ENCODE measurements around the gene CD96.
"Not testable (repeated sequence)": the region's sequence is repeated elsewhere in the genome, so short reads cannot be mapped to it uniquely, and the experiment has no call there.

CD96 gene

DNA sequence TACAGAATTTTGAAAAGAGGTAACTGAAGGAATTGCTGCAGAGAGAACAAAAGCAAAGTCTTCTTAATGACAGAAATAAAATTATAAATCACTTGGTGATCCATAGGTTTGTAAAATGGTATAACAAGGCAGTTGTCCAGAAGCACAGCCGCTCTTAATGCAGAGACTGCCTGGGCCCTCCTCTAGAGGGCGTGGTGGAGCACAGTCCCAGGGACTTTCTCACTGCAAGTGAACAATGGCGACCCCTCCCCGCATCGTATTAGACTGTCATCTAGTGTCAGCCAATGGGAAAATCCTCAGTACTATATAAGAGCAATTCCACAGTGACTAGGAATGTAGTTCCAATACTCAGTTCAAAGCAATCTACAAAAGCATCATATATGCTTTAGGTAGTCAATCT is 79.5 kb downstream of the CD96 start:
- DNase-seq (ENCODE audit: low read depth in 3 of 3) = no peak

DNA sequence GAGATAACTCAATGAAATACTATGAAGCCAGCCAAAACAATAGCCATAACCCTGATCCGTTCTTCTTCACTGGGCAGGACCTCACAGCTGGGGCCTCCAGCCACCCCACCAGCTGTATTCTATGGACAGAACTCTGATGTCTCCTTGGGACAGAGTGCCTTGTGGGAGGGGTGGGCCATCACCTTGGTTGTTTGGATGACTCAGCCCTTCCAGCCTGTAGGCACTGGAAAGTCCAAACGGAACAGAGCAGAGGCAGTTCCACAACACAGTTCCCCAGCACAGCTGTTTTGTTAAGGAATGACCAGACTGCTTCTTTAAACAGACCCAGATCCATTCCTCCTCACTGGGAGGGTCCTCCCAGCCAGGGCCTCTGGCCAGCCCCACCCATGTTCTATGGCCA is 85.1 kb downstream of the CD96 start:
- no peak for DNase-seq (ENCODE audit: low read depth in 3 of 3)

DNA sequence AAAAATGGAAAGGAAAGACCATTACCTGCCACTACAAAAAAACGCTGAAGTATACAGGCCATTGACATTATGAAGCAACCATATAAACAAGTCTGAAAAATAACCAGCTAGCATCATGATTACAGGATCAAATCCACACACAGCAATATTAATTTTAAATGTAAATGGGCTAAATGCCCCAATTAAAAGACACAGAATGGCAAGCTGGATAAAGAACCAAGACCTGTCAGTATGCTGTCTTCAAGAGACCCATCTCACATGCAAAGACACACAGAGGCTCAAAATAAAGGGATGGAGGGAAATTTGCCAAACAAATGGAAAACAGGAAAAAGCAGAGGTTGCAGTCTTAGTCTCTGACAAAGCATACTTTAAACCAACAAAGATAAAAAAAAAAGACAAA is 87.0 kb downstream of the CD96 start:
- DNase-seq (ENCODE audit: low read depth in 3 of 3) = not testable (repeated sequence)

DNA sequence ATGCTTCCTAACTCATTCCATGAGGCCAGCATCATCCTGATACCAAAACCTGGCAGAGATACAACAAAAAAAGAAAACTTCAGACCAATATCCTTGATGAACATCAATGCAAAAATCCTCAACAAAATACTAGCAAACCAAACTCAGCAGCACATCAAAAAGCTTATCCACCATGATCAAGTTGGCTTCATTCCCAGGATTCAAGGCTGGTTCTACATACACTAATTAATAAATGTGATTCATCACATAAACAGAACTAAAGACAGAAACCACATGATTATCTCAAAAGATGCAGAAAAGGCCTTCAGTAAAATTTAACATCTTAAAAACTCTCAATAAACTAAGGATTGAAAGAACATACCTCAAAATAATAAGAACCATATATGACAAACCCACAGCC is 88.6 kb downstream of the CD96 start:
- not testable (repeated sequence) for DNase-seq (ENCODE audit: low read depth in 3 of 3)

DNA sequence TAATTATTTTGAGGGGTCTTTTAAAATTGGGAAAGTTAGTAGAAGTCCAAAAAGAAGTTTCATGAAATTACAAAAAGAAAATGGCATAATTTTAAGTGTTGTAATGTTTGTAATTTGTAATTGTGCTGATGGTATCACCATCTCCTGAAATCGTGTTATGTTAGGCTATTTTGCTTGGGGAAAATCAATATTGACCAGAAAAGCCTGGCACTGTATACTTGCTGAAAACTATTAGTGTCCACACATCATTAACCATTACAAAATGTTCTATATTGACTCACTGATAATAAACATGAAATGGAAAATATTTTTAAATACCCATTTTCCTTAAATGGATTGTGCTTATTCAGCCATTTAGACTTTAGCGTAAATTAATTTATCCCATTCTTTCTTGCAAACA is 93.4 kb downstream of the CD96 start:
- DNase-seq (ENCODE audit: low read depth in 3 of 3) = no peak

DNA sequence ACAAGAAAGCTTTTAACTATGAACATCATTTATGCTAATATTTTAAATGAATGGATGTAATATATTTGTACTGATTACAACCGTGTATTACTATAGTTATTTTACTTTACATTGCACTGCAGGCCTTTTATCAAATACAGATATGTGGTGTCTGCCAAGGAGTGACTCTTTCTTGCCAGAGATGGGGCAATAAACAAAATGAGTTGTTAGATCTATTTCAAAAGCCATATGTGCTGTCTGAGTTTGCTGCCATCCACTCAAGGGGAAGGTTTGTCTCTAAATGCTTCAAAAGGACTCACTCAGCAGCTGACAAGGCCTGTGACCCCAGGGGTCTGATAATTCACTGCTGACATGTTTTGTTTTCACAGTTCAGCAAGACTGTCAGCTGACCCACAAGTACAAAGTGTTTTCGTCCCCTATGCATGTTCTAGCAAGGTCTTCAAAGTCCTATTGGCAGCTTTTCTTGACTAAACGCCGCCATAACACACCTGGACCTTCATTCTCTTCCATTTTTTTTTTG is 94.4 kb downstream of the CD96 start:
- DNase-seq (ENCODE audit: low read depth in 3 of 3) = no peak

DNA sequence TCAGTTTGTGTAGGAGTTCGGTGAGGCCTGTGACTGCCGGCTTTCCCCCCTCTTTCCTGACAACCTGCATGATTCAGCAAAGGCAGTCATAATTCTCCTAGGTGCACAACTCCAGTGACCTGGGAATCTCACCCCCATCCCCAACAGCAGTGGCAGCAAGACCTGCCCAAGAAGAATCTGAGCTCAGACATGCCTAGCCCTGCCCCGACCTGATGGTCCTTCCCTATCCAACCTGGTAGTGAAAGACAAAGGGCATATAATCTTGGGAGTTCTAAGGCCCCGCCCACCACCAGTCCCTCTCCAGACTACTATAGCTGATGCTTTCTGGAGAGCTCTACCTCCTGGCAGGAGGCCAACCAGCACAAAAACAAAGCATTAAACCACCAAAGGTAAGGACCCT is 97.3 kb downstream of the CD96 start:
- no peak for DNase-seq (ENCODE audit: low read depth in 3 of 3)

DNA sequence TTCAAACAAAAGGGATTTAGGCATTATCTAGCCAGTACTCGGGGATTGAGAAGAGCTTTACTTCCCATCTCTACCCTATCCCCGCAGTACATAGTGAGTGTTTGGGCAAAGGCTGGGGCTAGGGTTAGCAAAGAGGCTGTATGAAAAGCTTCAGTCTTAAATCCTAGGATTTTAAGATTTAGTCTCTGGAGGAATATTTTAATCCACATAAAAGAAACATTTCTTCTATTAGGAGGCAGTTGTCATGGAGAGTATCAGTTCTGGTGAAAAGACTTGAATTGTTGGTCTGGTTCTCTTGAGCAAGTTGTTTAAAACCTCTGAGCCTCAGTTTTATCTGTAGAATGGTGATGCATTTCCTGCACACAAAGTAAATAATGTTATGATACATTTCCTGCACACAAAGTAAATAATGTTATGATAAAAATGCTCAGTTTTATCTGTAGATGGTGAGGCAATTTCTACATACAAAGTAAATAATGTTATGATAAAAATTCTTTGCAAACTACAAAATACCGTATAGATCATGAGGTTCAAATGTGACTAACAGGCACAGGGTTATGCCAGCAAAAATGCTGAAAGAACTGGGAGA is 107.1 kb downstream of the CD96 start:
- no peak for DNase-seq (ENCODE audit: low read depth in 3 of 3)

DNA sequence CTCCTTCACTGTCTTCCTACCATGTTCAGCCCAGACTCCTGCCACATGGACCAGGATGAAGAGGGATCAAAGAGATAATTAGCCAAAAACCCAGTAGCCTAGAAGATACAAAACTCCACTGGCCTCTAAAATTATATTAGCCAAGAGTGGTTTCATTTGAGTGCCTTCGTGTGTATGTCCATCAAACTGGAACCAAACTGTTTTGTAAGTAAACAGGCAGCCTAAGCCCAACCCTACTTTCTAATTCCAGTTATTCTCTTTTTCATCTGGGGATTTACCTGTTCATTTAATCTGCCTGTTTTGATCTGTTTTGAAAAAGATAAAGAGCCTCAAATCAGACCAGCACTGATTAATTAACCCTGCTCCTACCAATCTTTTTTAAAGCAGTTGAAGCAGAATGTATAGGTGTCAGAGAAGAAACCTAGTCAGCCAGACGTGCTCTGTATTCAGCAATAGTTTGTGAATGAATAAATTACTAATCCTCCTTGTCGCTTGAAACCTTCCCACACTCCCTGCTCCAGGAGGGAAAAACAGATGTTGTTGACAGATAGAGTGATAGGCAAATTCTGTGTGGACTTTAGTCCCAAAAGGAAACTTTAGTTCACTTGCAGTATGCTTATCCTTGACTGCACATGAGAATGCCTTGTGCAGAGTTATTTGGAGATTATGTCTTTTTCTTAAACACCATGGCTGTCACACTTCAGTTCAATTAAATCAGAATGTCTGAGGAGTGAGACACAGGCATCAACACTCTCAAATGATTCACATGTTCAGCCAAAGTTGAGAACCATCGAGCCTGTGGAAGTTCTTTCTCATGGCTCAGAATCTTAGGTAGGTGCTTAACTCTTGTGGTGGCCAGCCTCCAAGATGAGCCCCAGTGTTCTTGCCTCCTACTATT is 108.6 kb downstream of the CD96 start:
- DNase-seq (ENCODE audit: low read depth in 3 of 3) = no peak

DNA sequence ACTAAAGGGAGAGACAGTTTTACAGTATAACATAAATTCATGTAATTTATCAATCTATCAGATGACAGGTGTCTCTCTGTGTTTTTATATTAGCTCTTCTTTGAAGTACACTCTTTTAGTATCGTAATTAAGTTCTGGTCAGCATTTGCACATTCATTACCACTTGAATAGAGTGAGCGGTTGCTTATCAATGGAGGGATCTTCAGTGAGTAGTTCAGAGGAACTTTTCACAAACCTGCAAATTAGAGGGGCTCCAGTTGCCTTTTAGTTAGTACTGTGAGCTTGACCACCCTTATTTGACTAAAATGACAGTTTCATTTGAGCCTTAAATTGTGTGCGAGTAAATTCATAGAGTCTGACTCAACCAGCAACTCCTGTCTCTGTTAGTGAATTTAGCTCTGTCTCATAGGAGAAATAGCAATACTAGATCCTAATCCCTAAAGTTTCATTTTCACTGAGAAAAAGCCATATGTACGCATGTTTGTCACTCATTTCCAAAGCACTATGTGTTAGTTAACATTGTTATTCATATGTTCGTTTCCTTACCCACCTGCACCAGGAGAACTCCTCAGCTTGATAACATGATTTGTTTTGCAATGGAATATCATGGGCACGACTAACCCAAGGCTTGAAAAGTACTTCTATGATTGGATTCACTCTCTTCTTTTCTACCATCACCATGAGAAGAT is 110.6 kb downstream of the CD96 start:
- no peak for DNase-seq (ENCODE audit: low read depth in 3 of 3)

DNA sequence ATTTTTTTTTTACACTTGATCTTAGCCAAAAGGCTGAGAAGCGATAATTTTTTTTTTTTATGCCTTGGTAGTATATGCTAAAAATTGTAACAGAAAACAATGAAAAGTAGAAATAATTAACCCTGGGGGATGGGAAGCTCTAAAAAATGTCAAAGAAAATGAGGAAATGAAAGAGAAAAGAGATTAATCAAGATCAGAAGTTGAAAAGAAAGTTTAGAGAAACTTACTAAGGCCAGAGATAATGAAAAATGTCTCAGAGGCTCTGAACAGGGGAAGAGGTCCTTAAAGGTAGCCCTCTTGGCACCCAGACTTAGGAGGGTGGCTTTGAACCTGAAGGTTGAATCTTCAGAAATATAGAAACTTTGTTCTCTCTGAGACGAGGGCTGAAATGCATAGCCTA is 111.8 kb downstream of the CD96 start:
- no peak for DNase-seq (ENCODE audit: low read depth in 3 of 3)

DNA sequence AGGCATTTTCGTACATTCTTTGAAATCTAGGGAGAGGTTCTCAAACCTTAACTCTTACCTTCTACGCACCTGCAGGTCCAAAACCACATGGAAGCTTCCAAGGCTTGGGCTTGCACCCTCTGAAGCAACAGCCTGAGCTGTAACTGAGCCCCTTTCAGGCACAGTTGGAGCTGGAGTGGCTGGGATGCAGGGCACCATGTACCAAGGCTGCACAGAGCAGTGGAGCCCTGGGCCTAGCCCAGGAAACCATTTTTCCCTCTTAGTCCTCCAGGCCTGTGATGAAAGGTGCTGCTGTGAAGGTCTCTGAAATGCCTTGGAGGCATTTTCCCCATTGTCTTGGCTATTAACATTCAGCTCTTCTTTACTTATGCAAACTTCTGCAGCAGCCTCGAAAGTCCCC is 120.0 kb downstream of the CD96 start:
- no peak for DNase-seq (ENCODE audit: low read depth in 3 of 3)

DNA sequence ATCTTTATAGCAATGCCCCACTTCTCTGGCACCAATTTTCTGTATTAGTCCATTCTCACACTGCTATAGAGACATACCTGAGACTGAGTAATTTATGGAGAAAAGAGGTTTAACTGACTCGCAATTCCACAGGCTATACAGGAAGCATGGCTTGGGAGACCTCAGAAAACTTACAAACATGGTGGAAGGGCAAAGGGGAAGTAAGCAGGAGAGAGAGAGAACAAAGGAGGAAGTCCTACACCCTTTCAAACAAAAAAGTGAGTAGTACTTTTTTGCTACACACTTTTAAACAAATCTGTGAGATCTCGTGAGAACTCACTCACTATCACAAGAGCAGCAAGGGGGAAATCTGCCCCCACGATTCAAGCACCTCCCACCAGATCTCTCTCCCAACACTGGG is 120.9 kb downstream of the CD96 start:
- no peak for DNase-seq (ENCODE audit: low read depth in 3 of 3)

DNA sequence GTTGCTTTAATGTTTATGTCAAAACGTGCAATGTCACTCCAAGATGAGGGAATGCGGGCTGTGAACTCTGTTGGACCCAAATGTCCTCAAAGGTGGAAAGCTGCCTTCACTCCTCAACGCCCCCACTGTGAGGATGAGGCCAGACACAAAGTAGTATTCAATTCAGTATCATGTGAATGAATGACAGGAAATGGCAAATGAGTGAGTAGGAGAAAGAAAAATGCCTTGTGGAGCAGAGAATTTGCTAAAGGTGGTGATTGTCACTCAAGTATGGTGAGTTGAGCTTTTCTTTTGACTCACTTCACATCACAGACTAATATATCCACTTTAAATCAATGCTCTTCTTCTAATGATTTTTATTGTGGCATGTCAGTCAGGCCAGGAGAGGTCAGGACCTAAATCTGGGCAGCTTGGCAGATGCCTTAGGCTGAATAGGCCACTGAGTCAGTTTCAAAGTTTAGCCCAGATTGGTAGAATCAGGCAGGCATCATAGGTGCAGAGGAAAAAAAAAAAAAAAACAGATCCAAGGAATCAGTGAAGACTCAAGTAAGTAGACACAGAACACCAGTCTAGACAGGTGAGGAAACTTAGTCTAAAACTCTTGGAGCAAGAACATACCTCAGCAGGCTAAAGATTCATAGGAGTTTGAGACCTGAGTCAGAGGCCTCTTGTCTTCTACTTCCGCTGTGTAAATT is 124.2 kb downstream of the CD96 start:
- DNase-seq (ENCODE audit: low read depth in 3 of 3) = no peak

DNA sequence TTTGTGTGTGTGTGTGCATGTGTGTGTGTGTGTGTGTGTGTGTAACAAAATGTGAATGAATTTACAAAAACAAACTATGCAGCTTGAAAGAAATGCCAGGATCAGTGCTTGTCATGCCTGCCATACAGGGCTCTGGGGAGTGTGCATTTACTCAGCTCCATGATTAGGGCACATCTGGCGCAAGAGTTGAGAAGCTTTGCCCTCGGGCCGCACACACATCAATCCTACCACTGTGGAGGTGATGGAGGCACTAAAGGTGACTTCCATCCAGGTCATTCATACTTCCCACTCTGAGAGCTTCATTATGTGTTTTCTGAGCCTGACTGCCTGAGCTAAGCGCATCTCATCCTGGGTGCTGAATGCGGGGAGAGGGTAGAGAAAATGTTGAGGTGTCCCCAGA is 125.2 kb downstream of the CD96 start:
- DNase-seq (ENCODE audit: low read depth in 3 of 3) = no peak

DNA sequence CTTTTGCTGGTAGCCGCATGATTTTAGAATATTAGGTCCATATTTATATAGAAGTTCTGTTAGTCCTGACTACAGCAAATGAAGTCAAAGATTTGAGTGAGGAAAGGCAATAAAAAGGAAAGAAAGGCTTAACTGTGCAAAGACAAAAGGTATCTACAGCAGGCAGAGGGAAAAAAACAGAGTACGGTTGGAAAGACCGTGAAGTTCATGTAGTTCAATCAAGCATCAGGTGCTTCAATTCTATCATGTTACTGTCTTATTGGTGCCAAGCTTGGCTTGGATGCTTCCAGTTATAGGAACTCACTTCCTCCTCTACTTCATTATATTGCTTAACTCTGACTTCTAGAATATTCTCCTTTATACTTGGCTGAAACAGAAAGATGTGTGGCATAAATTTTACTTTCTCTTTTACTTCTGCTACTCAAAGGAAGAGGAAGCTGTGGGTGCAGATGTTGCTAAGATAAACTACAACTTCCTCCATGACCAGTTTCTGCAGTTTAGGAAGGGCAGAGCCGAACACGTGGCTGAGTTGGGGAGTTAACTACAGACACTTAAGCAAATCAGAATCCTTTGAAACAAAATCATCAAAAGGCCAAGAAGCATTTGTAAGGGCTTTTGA is 125.7 kb downstream of the CD96 start:
- DNase-seq (ENCODE audit: low read depth in 3 of 3) = peak in 2 of 3 experiments; percentile 43 to 56

DNA sequence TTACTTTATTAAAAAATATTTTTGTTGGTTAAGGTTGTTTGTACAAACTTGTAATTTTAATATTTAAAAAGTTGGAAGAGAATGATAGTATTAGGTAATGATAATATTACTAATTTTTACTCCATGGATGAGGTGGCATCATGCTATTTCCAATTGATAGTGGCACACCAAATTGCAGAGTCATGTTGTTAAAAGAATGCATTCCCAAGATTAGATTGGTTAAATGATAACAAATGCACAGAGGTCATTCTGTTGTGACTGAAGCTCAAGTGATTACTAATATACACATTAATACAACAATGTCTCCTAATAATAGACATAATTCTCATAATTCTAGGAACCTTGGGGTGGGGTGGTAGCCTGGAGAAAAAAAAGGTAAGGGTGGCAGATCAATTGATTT is 126.3 kb downstream of the CD96 start:
- DNase-seq (ENCODE audit: low read depth in 3 of 3) = no peak

DNA sequence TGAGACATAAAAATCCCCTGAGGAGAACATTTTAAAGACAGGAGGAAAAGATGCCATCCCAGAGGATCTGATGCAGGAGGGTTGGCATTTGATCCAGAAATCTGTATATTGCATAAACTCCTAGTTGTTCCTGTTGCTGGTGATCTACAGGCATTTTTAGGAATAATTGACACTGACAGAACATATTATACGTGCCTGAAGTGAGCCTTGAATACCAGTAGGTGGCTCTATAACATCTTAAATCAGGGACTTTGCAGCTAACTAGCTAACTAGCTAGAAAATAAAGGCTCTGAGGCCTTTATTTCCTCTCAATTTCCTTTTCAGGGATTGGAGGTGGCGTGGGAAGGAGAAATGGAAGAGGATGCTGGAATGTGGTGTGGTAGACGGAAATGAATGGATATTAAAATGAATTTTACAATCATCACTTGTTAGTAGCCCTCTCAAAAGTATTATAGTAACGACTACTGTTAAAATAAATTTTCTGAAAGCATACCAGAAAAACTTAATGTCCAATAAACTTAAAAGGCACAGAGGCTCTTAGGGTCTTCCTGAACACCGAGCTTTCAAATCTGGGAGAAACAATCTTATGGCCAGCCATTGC is 127.0 kb downstream of the CD96 start:
- DNase-seq (ENCODE audit: low read depth in 3 of 3) = no peak

DNA sequence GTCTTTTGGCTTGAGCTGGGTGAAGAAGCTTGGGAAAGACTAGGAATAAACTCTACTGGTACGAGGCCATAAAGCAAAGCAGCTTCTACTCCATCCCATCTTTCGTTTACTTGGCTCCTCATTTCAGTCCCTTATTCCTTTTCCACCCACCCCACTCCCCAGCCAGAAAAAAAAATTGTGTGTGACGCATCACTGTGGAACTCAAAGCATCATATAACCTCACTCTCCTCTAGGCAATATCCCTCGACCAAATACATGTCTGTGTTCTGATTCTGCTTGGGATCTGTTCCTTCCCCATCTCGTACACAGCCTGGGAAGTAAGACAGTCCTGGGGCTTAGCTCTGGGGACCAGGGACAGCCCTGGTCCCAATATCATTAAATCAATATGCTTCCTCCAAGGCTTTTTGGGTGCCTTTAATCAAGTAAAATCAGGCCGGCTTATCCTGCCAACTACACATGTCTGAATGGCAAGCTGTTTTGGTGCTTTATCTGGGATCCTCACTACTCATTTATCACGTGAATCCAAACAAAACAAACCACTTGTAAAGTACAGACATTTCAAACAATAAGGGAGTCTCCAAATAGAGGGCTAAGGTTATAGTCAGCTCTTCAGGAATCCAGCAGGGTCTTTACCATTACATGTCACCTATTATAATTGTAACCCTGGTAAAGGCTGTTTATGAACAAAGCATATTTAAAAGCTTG is 128.1 kb downstream of the CD96 start:
- DNase-seq (ENCODE audit: low read depth in 3 of 3) = no peak

DNA sequence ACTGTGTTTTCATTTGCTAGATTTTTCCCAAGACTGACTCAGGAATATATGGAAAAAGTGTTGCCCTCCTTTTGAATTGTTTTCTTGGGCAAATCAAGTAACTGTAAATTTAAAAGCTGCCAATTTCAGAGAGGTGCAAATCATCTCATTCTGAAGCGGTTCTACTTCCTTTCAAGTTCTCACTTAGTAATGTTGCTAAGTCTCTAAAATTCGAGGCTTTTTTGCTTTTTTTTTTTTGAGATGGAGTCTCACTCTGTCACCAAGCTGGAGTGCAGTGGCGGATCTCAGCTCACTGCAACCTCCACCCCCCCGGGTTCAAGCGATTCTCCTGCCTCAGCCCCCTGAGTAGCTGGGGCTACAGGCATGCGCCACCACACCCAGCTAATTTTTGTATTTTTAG is 130.5 kb downstream of the CD96 start:
- DNase-seq (ENCODE audit: low read depth in 3 of 3) = not testable (repeated sequence)

DNA sequence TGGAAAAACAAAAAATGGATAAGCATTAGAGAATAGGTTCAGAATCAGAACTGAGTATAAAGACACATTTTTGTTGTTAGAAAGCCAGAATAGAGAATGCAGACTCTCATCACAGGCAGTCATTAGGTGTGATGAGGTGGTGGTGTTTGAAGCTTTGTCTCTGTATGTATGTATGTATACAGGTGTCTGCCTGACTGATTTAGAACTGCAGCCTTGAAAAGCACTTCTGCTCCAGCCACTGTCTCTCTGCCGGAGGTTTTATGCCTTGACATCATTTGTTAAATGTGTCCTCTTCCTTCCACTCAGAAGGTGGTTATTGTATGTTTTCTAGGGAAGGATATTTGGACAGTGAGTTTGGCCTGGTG is 133.8 kb downstream of the CD96 start:
- DNase-seq (ENCODE audit: low read depth in 3 of 3) = no peak

Measured in stimulated activated CD4-positive, alpha-beta T cell treated with anti-CD3 and anti-CD28 coated beads, TNF-alpha, amount 100 ng/mL, for 4 hours (primary cell).